Measurements from ENCODE around the gene MORC3. TPM values are rescaled to one million over a fixed set of nuclear protein-coding genes. Genes with fewer than 3 reads are reported as not detected.
"Not testable (repeated sequence)": the region's sequence is repeated elsewhere in the genome, so short reads cannot be mapped to it uniquely, and the experiment has no call there.

The MORC3 gene
- total and polyA plus RNA-seq, 2 donors (not counting 1 experiment from before 2014, with no cell fraction given) = 24.4 to 51.7 TPM

DNA sequence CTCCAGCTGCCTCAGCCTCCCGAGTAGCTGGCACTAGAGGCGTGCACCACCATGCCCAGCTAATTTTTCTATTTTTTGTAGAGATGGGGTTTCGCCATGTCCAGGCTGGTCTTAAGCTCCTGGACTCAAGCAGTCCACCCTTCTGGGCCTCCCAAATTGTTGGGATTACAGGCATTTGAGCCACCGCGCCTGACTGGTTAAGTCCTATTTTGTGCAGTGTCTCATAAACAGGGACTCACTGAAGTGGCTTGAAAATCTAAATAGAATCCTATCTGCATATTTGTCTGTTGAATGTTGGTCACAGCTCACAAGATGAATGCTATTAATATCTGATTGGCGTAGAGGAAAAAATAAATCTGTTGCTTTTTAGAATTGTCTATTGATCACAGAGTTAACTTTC, 59.3 kb downstream of the MORC3 start:
- DNase-seq (ENCODE audit: low read depth in 2 of 2) = no peak
- no peaks in the 10 kb centered on the region for H3K27me3 ChIP-seq (ENCODE audit: control insufficient read depth, insufficient read depth, low read length)
- H3K4me1 ChIP-seq (ENCODE audit: control insufficient read depth, extremely low read depth, insufficient read depth, low read length) = no peaks in the 10 kb centered on the region
- H3K79me2 ChIP-seq (ENCODE audit: control insufficient read depth, insufficient read depth, low read length) = no peaks in the 10 kb centered on the region
- H3K9ac ChIP-seq (ENCODE audit: insufficient read depth, low read length) = no peak overlapping the region
- TF ChIP-seq, protein P1, sequence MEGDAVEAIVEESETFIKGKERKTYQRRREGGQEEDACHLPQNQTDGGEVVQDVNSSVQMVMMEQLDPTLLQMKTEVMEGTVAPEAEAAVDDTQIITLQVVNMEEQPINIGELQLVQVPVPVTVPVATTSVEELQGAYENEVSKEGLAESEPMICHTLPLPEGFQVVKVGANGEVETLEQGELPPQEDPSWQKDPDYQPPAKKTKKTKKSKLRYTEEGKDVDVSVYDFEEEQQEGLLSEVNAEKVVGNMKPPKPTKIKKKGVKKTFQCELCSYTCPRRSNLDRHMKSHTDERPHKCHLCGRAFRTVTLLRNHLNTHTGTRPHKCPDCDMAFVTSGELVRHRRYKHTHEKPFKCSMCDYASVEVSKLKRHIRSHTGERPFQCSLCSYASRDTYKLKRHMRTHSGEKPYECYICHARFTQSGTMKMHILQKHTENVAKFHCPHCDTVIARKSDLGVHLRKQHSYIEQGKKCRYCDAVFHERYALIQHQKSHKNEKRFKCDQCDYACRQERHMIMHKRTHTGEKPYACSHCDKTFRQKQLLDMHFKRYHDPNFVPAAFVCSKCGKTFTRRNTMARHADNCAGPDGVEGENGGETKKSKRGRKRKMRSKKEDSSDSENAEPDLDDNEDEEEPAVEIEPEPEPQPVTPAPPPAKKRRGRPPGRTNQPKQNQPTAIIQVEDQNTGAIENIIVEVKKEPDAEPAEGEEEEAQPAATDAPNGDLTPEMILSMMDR (conservative IDR thresholded peaks at IDR 0.05 in 1 of 2, IDR thresholded peaks at IDR 0.05 in 1 of 2; ENCODE audit: low read depth in 1 of 2, low read length in 2 of 2) = no peak
- TF ChIP-seq EZH2 (IDR thresholded peaks at IDR 0.05; ENCODE audit: low read length, missing control alignments) = no peak
- H2AFZ ChIP-seq (ENCODE audit: low read length) = no peak overlapping the region
- H3K27ac ChIP-seq (ENCODE audit: insufficient read depth, low read length) = no peak overlapping the region
- H4K20me1 ChIP-seq (ENCODE audit: control insufficient read depth, extremely low read depth, insufficient read depth, low read length) = no peaks in the 10 kb centered on the region
- H3K4me2 ChIP-seq (ENCODE audit: extremely low read depth, insufficient read depth, low read length) = no peak overlapping the region
- H3K9me3 ChIP-seq (ENCODE audit: control insufficient read depth, insufficient read depth, low read depth, low read length) = no peaks in the 10 kb centered on the region
- H3K4me3 ChIP-seq (replicated peaks in 1 of 4; ENCODE audit: control extremely low read depth in 1 of 4, insufficient read depth in 1 of 4, low read depth in 3 of 4, low read length in 4 of 4) = no peak overlapping the region
- peaks cover 5% of the 10 kb centered on the region for H3K36me3 ChIP-seq (ENCODE audit: control insufficient read depth, insufficient read depth, low read length)

DNA sequence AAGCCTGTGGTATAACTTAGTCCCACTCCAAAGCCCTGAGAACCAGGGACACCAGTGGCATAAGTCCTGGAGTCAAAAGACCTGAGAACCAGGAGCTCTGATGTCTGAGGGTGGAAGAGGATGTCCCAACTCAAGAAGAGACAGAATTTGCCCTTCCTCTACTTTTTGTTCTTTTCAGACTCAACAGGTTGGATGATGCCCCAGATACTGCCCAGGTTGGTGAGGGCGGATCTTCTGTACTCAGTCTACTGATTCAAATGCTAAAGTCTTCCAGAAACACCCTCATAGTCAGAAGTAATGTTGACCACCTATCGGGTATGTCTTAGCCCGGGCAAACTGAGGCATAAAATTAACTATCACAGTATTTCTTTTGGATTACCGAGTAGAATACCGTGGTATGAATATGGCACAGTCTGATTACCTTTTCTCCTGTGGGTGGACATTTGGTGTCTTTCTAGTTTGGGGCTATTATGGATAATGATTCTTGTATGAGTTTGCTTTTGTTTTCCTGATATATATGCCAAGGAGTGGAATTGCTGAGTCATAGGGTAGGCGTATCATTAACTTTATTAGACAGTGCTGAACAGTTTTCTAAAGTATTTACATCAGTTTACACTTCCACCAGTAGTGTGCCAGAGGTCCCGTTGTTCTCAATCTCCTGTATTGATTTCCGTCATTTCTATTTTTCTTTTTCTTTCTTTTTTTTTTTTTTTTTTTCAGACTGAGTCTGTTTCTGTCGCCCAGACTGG, 62.0 kb downstream of the MORC3 start:
- TF ChIP-seq EZH2 (IDR thresholded peaks at IDR 0.05; ENCODE audit: low read length, missing control alignments) = no peak
- Histone ChIP-seq H4K20me1 (ENCODE audit: control insufficient read depth, extremely low read depth, insufficient read depth, low read length) (no peaks in the 10 kb centered on the region), H3K36me3 (ENCODE audit: control insufficient read depth, insufficient read depth, low read length) (peaks cover 3% of the 10 kb centered on the region), H3K9ac (ENCODE audit: insufficient read depth, low read length) (no peak overlapping the region), H3K27ac (ENCODE audit: insufficient read depth, low read length) (no peak overlapping the region), H3K79me2 (ENCODE audit: control insufficient read depth, insufficient read depth, low read length) (no peaks in the 10 kb centered on the region), H2AFZ (ENCODE audit: low read length) (no peak overlapping the region), H3K4me1 (ENCODE audit: control insufficient read depth, extremely low read depth, insufficient read depth, low read length) (no peaks in the 10 kb centered on the region), H3K4me3 (replicated peaks in 1 of 4; ENCODE audit: control extremely low read depth in 1 of 4, insufficient read depth in 1 of 4, low read depth in 3 of 4, low read length in 4 of 4) (no peak overlapping the region), H3K4me2 (ENCODE audit: extremely low read depth, insufficient read depth, low read length) (no peak overlapping the region), H3K27me3 (ENCODE audit: control insufficient read depth, insufficient read depth, low read length) (no peaks in the 10 kb centered on the region), H3K9me3 (ENCODE audit: control insufficient read depth, insufficient read depth, low read depth, low read length) (no peaks in the 10 kb centered on the region)
- DNase-seq (ENCODE audit: low read depth in 2 of 2) = peak; percentile 8 to 43

- H3K9ac ChIP-seq (ENCODE audit: insufficient read depth, low read length); H3K27me3 ChIP-seq (ENCODE audit: control insufficient read depth, insufficient read depth, low read length); H3K4me3 ChIP-seq (replicated peaks in 1 of 4; ENCODE audit: control extremely low read depth in 1 of 4, insufficient read depth in 1 of 4, low read depth in 3 of 4, low read length in 4 of 4); H4K20me1 ChIP-seq (ENCODE audit: control insufficient read depth, extremely low read depth, insufficient read depth, low read length); H3K9me3 ChIP-seq (ENCODE audit: control insufficient read depth, insufficient read depth, low read depth, low read length); DNase-seq (ENCODE audit: low read depth in 2 of 2); H2AFZ ChIP-seq (ENCODE audit: low read length); H3K4me1 ChIP-seq (ENCODE audit: control insufficient read depth, extremely low read depth, insufficient read depth, low read length); H3K36me3 ChIP-seq (ENCODE audit: control insufficient read depth, insufficient read depth, low read length); H3K79me2 ChIP-seq (ENCODE audit: control insufficient read depth, insufficient read depth, low read length); H3K4me2 ChIP-seq (ENCODE audit: extremely low read depth, insufficient read depth, low read length); H3K27ac ChIP-seq (ENCODE audit: insufficient read depth, low read length): not testable (repeated sequence)
These were observed 62.7 kb downstream of the MORC3 start for GRCh38 chr21:36382722-36383121.

- Histone ChIP-seq H3K4me1 (ENCODE audit: control insufficient read depth, extremely low read depth, insufficient read depth, low read length) (peaks cover 2% of the 10 kb centered on the region), H3K4me3 (replicated peaks in 1 of 4; ENCODE audit: control extremely low read depth in 1 of 4, insufficient read depth in 1 of 4, low read depth in 3 of 4, low read length in 4 of 4) (peak overlapping the region in 3 of 4 experiments; percentile 47 to 73 (median 67)), H4K20me1 (ENCODE audit: control insufficient read depth, extremely low read depth, insufficient read depth, low read length) (no peaks in the 10 kb centered on the region), H3K27me3 (ENCODE audit: control insufficient read depth, insufficient read depth, low read length) (no peaks in the 10 kb centered on the region), H3K4me2 (ENCODE audit: extremely low read depth, insufficient read depth, low read length) (no peak overlapping the region), H3K79me2 (ENCODE audit: control insufficient read depth, insufficient read depth, low read length) (no peaks in the 10 kb centered on the region), H2AFZ (ENCODE audit: low read length) (no peak overlapping the region), H3K27ac (ENCODE audit: insufficient read depth, low read length) (no peak overlapping the region), H3K9ac (ENCODE audit: insufficient read depth, low read length) (no peak overlapping the region), H3K9me3 (ENCODE audit: control insufficient read depth, insufficient read depth, low read depth, low read length) (no peaks in the 10 kb centered on the region), H3K36me3 (ENCODE audit: control insufficient read depth, insufficient read depth, low read length) (no peaks in the 10 kb centered on the region)
- no peak for DNase-seq (ENCODE audit: low read depth in 2 of 2)
- TF ChIP-seq, protein P1 (conservative IDR thresholded peaks at IDR 0.05 in 1 of 2, IDR thresholded peaks at IDR 0.05 in 1 of 2; ENCODE audit: low read depth in 1 of 2, low read length in 2 of 2) = no peak
- TF ChIP-seq EZH2 (IDR thresholded peaks at IDR 0.05; ENCODE audit: low read length, missing control alignments) = no peak
These were observed 64.9 kb downstream of the MORC3 start for GRCh38 chr21:36384885-36385232.
